SKM-1 treated with dmso at 0.1 percent for 144 hours (cell line): ENCODE measurements around the gene OSBPL2.

Experiments used
- DNase-seq: peaks from one replicate; lab custom pipeline; 2025; ENCODE audit not compliant: unreplicated experiment; lab: John Stamatoyannopoulos, UW

OSBPL2 gene

GRCh38 chr20:62308102-62308822 lies 69.9 kb downstream of the OSBPL2 start:
- DNase-seq: no peak

GRCh38 chr20:62309198-62309944 lies 71.0 kb downstream of the OSBPL2 start:
- no peak for DNase-seq

- no peak for DNase-seq
Observed at GRCh38 chr20:62309947-62310756, 71.8 kb downstream of the OSBPL2 start.

GRCh38 chr20:62310757-62311121 lies 72.4 kb downstream of the OSBPL2 start:
- no peak for DNase-seq

- no peak for DNase-seq
Observed at GRCh38 chr20:62311150-62311549, 72.8 kb downstream of the OSBPL2 start.

- no peak for DNase-seq
Observed at GRCh38 chr20:62311832-62312661, 73.7 kb downstream of the OSBPL2 start.

- DNase-seq: no peak
Observed at GRCh38 chr20:62312662-62312977, 74.3 kb downstream of the OSBPL2 start.

GRCh38 chr20:62313021-62313420 lies 74.7 kb downstream of the OSBPL2 start:
- DNase-seq: no peak

- no peak for DNase-seq
Observed at GRCh38 chr20:62313460-62314338, 75.4 kb downstream of the OSBPL2 start.

GRCh38 chr20:62314339-62314638 lies 76.0 kb downstream of the OSBPL2 start:
- no peak for DNase-seq

- no peak for DNase-seq
Observed at GRCh38 chr20:62314711-62315302, 76.5 kb downstream of the OSBPL2 start.

GRCh38 chr20:62315773-62316172 lies 77.5 kb downstream of the OSBPL2 start:
- no peak for DNase-seq

GRCh38 chr20:62316331-62317166 lies 78.2 kb downstream of the OSBPL2 start:
- no peak for DNase-seq

GRCh38 chr20:62317167-62317655 lies 78.9 kb downstream of the OSBPL2 start:
- no peak for DNase-seq

- DNase-seq: no peak
Observed at GRCh38 chr20:62318400-62319345, 80.4 kb downstream of the OSBPL2 start.

- DNase-seq: no peak
Observed at GRCh38 chr20:62319346-62319909, 81.1 kb downstream of the OSBPL2 start.

GRCh38 chr20:62320581-62321354 lies 82.4 kb downstream of the OSBPL2 start:
- DNase-seq: no peak
